Mammary epithelial cell (primary cell): ENCODE data around the gene IRAK2.

Experiments used
- CTCF ChIP-seq, 2 donors: IDR thresholded peaks in 1 of 2; conservative IDR thresholded peaks in 1 of 2; 2 replicates each; pipeline ENCODE4 v1.5.1; 2011 to 2012; ENCODE audit warnings: inconsistent platforms in 2 of 2, low read length in 2 of 2, mild to moderate bottlenecking in 2 of 2, control low read depth in 1 of 2, low read depth in 1 of 2; ENCODE audit not compliant: insufficient read depth in 1 of 2; ENCODE audit errors: extremely low read depth in 1 of 2
- EZH2 ChIP-seq: IDR thresholded peaks from 2 replicates; pipeline ENCODE4 v1.6.1; 2012; ENCODE audit warnings: low read length, inconsistent platforms, borderline replicate concordance

GRCh38 chr3:10292505-10293419 is 128.0 kb downstream of the IRAK2 start, which contains the start of gene GHRL:
- TF ChIP-seq CTCF (conservative IDR thresholded peaks at IDR 0.05 in 1 of 2, IDR thresholded peaks at IDR 0.05 in 1 of 2; ENCODE audit: extremely low read depth in 1 of 2, insufficient read depth in 1 of 2, low read depth in 1 of 2, low read length in 2 of 2) (no peak), EZH2 (no peak)
